Prostate gland (tissue), 2 donors: ENCODE measurements around the gene DOK1. TPM values are rescaled to one million over a fixed set of nuclear protein-coding genes. Genes with fewer than 3 reads are reported as not detected.

ENCODE experiments used
- DNase-seq: peaks from one replicate; pipeline ENCODE4 v3.0.0-alpha.2; 2019; ENCODE audit warnings: low spot score
- H3K27ac ChIP-seq, 2 donors: fragments of 200-600 bp; sonication (generic); 2 replicates each; pipeline ENCODE4 v1.5.1; 2017 to 2019
- H3K27me3 ChIP-seq: fragments of 200-600 bp; sonication (generic); replicated peaks from 2 replicates; pipeline ENCODE4 v1.5.1; 2019; ENCODE audit not compliant: insufficient read depth
- H3K36me3 ChIP-seq, 2 donors: fragments of 200-600 bp; sonication (generic); 1 replicate in 1 of 2; 2 replicates in 1 of 2; pipeline versions ENCODE4 v1.5.1 to v1.8.1; 2017 to 2019
- H3K4me1 ChIP-seq: fragments of 200-600 bp; sonication (generic); replicated peaks from 2 replicates; pipeline ENCODE4 v1.5.1; 2019
- H3K4me3 ChIP-seq, 2 donors: fragments of 200-600 bp; sonication (generic); 2 replicates each; pipeline ENCODE4 v1.5.1; 2017 to 2019
- H3K9me3 ChIP-seq: fragments of 200-600 bp; sonication (generic); 2 replicates; pipeline ENCODE4 v1.5.1; 2017
- CTCF ChIP-seq, 4 experiments: fragments of 200-600 bp in 2 of 4; fragments of 450-650 bp in 2 of 4; sonication (generic) in 2 of 4; IDR thresholded peaks; 1 replicate in 3 of 4; 2 replicates in 1 of 4; pipeline ENCODE4 v1.5.1; 2016 to 2019; ENCODE audit warnings: antibody characterized with exemption in 4 of 4, mild to moderate bottlenecking in 2 of 4, moderate library complexity in 2 of 4
- POLR2A ChIP-seq: fragments of 450-650 bp; IDR thresholded peaks from one replicate; pipeline ENCODE4 v1.6.1; 2016; ENCODE audit warnings: antibody characterized with exemption, mild to moderate bottlenecking
- POLR2AphosphoS5 ChIP-seq: sonication (generic); formaldehyde crosslinking; IDR thresholded peaks from one replicate; pipeline ENCODE4 v1.6.1; 2017; ENCODE audit warnings: antibody characterized with exemption
- WGBS: methylation state at CpG from one replicate; pipeline ENCODE4 v1.1.5; 2018; 5-methylcytosine and 5-hydroxymethylcytosine counted together
- intact Hi-C: fragments of 100-400 bp; cut with DNase I; formaldehyde crosslinking; loops from one replicate; pipeline ENCODE4 v1.14.2; 2022
- total RNA-seq, 2 donors: library from RNA; depleted of rRNA; stranded (reverse); fragments of >200 nt; gene quantifications; one replicate each; pipeline ENCODE4 v1.1.0, GENCODE V29; 2016

Gene DOK1
- total RNA-seq, 2 donors from 2014 or later, result 4.5 to 18.9 TPM

DNA sequence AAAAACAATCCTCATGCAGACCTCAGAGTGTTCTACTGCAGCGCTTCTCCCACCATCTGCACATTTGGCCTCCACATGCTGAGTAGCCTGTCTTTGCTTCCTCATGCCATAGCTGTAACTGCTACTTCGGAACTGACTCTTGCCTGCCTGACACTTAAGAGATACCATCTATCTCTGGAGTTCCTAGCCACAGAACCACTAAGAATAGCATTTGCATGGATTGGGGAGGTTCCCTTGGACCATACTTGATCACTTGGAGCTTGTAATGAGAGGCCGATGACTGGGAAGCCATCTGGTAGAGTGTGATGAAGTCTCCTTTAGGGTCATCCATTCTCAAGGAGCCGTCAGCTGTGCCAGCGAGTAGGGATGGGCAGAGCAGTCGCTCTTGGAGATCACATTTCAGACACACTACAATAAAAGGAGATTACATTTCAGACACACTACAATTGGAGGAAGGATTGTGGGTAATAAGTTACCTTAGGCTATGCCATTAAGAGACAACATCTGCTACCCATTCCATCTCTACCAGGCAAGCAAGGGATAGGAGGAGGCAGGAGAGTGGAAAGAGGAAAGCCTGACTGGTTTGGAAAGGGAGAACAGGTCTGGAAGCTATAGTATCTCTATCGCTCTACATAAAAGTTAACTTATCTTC lies 21.8 kb downstream of the DOK1 start:
- Histone ChIP-seq H3K27ac (no peak overlapping the region), H3K4me3 (no peak overlapping the region), H3K9me3 (no peaks in the 10 kb centered on the region), H3K36me3 (no peaks in the 10 kb centered on the region), H3K4me1 (no peaks in the 10 kb centered on the region), H3K27me3 (no peaks in the 10 kb centered on the region)
- no peak for DNase-seq
- no peak for TF ChIP-seq POLR2AphosphoS5
- no peak for TF ChIP-seq POLR2A
- no peak for TF ChIP-seq CTCF (IDR thresholded peaks at IDR 0.05)
- WGBS, result 55% methylated on average over 7 of the region's 7 CpGs
- intact Hi-C loops, result no loop called here

DNA sequence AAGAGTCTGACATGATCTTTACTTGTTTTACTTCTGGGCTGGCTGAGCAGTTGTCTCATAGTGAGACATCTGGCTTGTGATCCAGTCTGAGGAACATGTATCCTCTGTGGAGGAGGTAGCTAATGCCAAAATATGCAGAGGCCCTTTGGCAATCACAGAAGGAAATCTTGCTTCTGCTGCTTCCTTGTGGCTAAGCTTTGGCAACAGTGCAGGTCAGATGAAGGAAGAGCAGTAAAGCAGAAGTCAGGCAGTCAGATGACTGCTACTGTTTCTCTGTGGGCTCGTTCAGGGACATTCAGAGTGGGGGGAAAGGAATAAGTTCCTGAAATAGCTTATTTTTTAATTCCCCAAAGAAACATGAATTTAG lies 22.3 kb downstream of the DOK1 start:
- Histone ChIP-seq H3K27me3 (no peaks in the 10 kb centered on the region), H3K36me3 (no peaks in the 10 kb centered on the region), H3K4me3 (no peak overlapping the region), H3K4me1 (no peaks in the 10 kb centered on the region), H3K27ac (peak overlapping the region in 1 of 2 donors; percentile 40), H3K9me3 (no peaks in the 10 kb centered on the region)
- peak; percentile 57 for DNase-seq
- TF ChIP-seq POLR2AphosphoS5 (peak; percentile 79), POLR2A (no peak), CTCF (IDR thresholded peaks at IDR 0.05) (peak in 1 of 4 experiments; percentile 9)
- intact Hi-C loops, result no loop called here
- WGBS, result 7% methylated on average over 1 of the region's 1 CpG

- WGBS, result 55% methylated on average over 2 of the region's 2 CpGs
- H3K9me3 ChIP-seq, result no peaks in the 10 kb centered on the region
Observed at GRCh38 chr2:74577448-74577847, 22.9 kb downstream of the DOK1 start.

DNA sequence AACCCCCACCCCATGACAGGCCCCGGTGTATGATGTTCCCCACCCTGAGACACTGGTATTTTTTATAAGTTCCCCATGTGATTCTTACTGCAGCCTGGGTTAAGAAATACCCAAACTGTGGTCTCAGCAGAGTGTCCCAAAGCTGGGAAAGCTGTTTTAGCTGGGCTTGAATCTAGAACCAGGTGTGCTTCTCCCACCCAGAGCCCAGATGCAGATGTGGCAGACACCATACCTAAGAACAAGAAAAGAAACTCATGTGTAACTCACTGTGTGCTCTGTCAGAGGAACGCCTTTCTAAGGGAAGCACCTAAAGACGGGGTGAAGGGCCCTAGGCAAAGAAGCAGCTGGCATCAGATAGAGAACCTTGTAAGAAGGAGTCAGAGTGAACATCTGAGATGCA lies 23.9 kb downstream of the DOK1 start:
- intact Hi-C loops, result no loop called here
- no peak for DNase-seq
- no peak overlapping the region for H3K4me3 ChIP-seq
- no peaks in the 10 kb centered on the region for H3K27me3 ChIP-seq
- H3K27ac ChIP-seq, result no peak overlapping the region
- H3K36me3 ChIP-seq, result no peaks in the 10 kb centered on the region
- 82% methylated on average over 3 of the region's 3 CpGs for WGBS
- TF ChIP-seq POLR2AphosphoS5 (no peak), CTCF (IDR thresholded peaks at IDR 0.05) (no peak), POLR2A (no peak)
- no peaks in the 10 kb centered on the region for H3K4me1 ChIP-seq
- H3K9me3 ChIP-seq, result no peaks in the 10 kb centered on the region

More at GRCh38 chr2:74577448-74577847, 22.9 kb downstream of the DOK1 start:
- intact Hi-C loops, result no loop called here
- DNase-seq, result no peak
- no peak overlapping the region for H3K27ac ChIP-seq
- H3K36me3 ChIP-seq, result no peaks in the 10 kb centered on the region
- no peak overlapping the region for H3K4me3 ChIP-seq
- H3K27me3 ChIP-seq, result no peaks in the 10 kb centered on the region
- no peaks in the 10 kb centered on the region for H3K4me1 ChIP-seq
- no peak for TF ChIP-seq POLR2AphosphoS5
- TF ChIP-seq CTCF (IDR thresholded peaks at IDR 0.05), result no peak
- no peak for TF ChIP-seq POLR2A

DNA sequence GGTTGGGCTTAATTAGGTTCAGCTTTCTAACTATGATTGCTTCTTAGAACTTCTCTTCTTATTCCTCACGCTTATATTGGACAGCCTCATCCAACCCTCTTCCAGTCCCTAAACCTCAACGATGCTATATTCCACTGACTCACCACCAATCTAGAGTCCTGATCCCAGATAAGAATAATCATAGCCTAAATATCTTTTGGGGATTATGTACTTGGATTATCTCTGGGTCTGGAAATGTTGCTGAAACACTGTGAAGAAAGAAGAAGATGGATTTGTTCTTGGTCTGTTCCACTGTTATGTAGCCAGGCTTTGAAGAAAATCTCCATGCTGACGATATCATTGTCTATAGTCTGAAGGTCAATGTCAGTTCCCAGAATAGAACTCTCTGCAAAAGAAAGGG lies 26.9 kb downstream of the DOK1 start:
- H3K36me3 ChIP-seq, result no peaks in the 10 kb centered on the region
- H3K4me3 ChIP-seq, result no peak overlapping the region
- no peaks in the 10 kb centered on the region for H3K9me3 ChIP-seq
- no peak for TF ChIP-seq POLR2AphosphoS5
- no peak for TF ChIP-seq CTCF (IDR thresholded peaks at IDR 0.05)
- TF ChIP-seq POLR2A, result no peak
- H3K4me1 ChIP-seq, result no peaks in the 10 kb centered on the region
- WGBS, result 88% methylated on average over 3 of the region's 3 CpGs
- intact Hi-C loops, result loop anchor here (10.0 kb wide), 1 partner anchor 57 kb away; the partner anchor contains the start of genes AUP1, DQX1 and HTRA2
- no peak for DNase-seq
- no peak overlapping the region for H3K27ac ChIP-seq
- no peaks in the 10 kb centered on the region for H3K27me3 ChIP-seq
